Caki2 (cell line): Measurements from ENCODE around the gene PBXIP1. TPM values are rescaled to one million over a fixed set of nuclear protein-coding genes. Genes with fewer than 3 reads are reported as not detected.
"Not testable (repeated sequence)": the region's sequence is repeated elsewhere in the genome, so short reads cannot be mapped to it uniquely, and the experiment has no call there.

Source experiments
- DNase-seq: peaks from one replicate; pipeline ENCODE4 v3.0.0-alpha.2; 2015; ENCODE audit warnings: low read depth
- in situ Hi-C: cut with HindIII; loops from 2 replicates; pipeline ENCODE4 v1.10.0; 2016; ENCODE audit warnings: low sequenced_read_pairs, low pct_unique_long_range_greater_than_20kb, mixed read lengths
- total RNA-seq: library from RNA; depleted of rRNA; stranded (reverse); fragments of >200 nt; shearing (Covaris generic); gene quantifications from 2 replicates; pipeline ENCODE4 v1.2.3, GENCODE V29; 2014; ENCODE audit warnings: low replicate concordance

Gene PBXIP1
- total RNA-seq, 1 experiment from 2014 or later, result 33.0 TPM

DNA sequence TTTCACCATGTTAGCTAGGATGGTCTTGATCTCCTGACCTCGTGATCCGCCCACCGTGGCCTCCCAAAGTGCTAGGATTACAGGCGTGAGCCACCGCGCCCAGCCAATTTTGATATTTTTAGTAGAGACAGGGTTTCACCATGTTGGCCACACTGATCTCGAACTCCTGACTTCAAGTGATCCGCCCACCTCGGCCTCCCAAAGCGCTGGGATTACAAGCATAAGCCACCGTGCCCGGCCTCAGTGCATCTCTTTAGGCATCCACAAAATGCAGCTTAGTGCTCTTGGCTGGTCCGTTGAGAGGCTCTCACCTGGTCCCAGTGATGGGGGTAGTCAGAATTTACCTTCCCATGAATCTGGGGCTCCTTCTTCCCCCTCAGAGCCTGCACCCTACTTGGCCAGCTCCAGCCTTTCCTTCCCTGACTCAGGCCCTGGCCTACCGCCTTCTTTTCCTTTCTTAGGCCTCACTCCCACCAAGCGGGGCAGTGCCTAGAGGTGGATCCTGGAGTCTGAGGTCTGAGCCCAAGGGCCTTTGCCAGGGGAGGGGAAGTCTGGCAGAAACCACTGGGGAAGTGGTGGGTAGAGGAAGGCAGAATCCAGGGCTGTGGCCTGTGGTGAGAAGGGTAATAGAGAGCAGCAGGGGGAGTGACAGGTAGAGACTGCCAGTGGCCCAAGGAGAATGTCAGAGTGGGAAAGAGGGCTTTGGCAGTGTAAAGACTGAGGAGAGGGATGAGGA lies 41.2 kb upstream of the PBXIP1 start:
- in situ Hi-C loops, result no loop called here

GRCh38 chr1:154995301-154995983 lies 39.5 kb upstream of the PBXIP1 start:
- in situ Hi-C loops, result not testable (repeated sequence)
- DNase-seq, result peak; percentile 67

More for the DNA sequence above, 41.2 kb upstream of the PBXIP1 start:
- no peak for DNase-seq

GRCh38 chr1:154994591-154994990 lies 38.7 kb upstream of the PBXIP1 start:
- no peak for DNase-seq
- in situ Hi-C loops, result no loop called here

- no peak for DNase-seq
- in situ Hi-C loops, result no loop called here
Observed at GRCh38 chr1:154994269-154994587, 38.3 kb upstream of the PBXIP1 start.

DNA sequence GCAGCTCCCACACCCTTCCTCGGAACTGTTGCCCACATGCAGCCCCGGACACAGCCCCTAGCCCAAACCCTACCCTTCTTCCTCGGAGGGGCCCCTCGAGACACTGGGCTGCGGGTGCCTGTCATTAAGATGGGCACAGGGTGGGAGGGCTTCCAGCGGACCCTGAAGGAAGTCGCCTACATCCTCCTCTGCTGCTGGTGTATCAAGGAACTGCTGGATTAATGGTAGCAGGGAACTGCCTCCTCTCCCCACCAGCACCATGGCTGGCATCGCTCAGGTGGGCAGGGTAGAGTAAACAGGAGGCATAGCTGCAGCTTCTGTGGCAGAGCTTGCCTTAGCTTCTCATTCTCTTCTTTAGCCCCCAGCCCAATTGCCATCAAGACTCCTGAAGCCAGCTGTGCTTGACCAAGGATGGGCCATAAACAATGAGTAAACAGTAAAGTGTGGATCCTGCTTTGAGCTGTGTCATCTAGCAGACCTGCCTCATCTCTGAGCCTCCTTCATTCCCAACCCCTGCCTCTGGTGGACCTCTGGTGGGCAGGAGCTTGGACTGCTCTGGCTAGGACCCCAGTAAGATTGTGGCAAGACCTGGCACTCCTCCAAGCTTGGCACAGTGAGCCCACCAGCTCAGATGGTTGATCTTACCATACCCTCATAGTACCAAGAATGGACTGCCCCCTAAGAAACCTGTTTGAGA lies 37.8 kb upstream of the PBXIP1 start, which contains the start of gene LENEP:
Gene LENEP, plus strand, starts transcription at position 15 of the 697 bp plus-strand sequence. Its CDS starts 22 bp downstream, at position 37.
- no peak for DNase-seq
- in situ Hi-C loops, result no loop called here

- DNase-seq, result peak; percentile 52
- in situ Hi-C loops, result no loop called here
Observed at GRCh38 chr1:154992721-154993571, 37.0 kb upstream of the PBXIP1 start.

DNA sequence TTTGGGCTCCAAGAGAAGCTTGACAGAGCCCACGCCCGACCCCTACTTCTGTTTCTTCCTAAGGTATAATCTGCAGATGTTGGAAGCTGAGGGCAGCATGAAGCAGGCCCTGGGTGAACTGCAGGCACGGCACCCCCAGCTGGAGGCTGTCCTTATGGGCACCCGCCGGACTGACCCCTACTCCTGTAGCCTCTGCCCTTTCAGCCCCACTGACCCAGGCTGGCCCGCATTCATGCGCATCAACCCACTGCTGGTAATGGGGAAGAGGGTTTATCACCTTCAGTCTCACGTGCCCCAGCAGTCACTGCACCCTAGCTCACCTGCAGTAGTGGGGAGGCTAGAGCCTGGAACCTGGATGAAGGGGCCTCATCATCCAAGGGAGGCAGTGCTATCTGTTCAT lies 34.4 kb upstream of the PBXIP1 start:
- in situ Hi-C loops, result no loop called here

GRCh38 chr1:154989195-154989860 lies 33.4 kb upstream of the PBXIP1 start:
- no peak for DNase-seq

More for the DNA sequence above, 34.4 kb upstream of the PBXIP1 start:
- DNase-seq, result no peak

GRCh38 chr1:154988058-154988954 lies 32.4 kb upstream of the PBXIP1 start:
- no peak for DNase-seq

More at GRCh38 chr1:154989195-154989860, 33.4 kb upstream of the PBXIP1 start:
- in situ Hi-C loops, result no loop called here

GRCh38 chr1:154987326-154987725 lies 31.4 kb upstream of the PBXIP1 start:
- in situ Hi-C loops, result no loop called here

More at GRCh38 chr1:154988058-154988954, 32.4 kb upstream of the PBXIP1 start:
- in situ Hi-C loops, result no loop called here

DNA sequence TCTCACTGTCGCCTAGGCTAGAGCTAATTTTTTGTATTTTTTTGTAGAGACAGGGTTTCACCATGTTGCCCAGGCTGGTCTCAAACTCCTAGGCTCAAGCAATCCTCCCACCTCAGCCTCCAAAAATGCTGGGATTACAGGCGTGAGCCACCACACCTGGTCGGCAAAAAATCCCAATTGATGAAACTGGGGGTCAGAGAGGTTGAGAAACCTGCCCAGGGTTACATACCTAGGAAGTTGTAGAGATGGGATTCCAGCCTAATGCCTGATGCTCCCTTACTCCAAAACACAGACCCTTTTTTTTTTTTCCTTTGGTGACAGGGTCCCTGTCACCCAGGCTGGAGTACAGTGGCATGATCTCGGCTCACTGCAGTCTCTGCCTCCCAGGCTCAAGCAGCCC lies 30.8 kb upstream of the PBXIP1 start:
- DNase-seq, in situ Hi-C loops: not testable (repeated sequence)

More at GRCh38 chr1:154987326-154987725, 31.4 kb upstream of the PBXIP1 start:
- DNase-seq, result no peak

- in situ Hi-C loops, result no loop called here
- DNase-seq, result no peak
Observed at GRCh38 chr1:154983776-154984466, 28.0 kb upstream of the PBXIP1 start.

DNA sequence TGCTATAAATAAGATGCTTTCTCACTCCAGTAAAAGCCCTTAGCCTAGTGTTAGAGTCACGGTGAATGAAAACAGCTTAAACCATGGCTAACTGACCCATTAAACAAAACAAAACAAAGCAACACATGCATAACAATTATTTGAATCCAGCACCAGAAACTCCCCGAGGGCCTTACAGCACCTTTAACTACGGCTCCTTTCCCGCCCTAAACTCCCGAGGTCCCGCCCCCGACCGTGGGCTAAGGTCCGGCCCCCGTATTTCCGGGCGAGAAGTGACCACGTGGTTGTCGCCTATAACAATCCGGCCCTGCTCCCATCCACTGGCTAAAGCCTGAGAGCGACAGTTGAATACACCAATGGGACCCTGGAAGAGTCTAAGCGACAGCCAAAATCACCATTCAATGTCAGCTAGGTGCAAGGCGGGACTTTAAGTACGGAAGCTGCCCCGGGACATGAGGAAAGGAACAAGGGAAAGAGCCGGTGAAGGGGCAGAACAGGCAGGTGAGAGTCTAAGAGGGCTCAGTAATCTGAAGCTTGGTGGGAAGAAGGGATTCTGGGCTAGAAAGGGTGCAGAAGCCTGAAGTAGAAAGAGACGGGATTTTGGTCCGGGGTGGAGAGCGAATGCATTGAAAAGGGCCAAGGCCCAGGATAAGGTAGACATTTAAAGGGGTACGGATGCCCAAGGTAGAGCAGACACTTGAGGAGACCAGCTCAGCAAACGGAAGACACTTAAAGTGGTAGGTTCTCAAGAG lies 27.2 kb upstream of the PBXIP1 start, which contains the start of gene FLAD1:
Gene FLAD1, plus strand, starts transcription at position 448 of the 752 bp plus-strand sequence. CDS start 351 bp downstream, outside the sequence.
- DNase-seq, result peak; percentile 99
- in situ Hi-C loops, result no loop called here

DNA sequence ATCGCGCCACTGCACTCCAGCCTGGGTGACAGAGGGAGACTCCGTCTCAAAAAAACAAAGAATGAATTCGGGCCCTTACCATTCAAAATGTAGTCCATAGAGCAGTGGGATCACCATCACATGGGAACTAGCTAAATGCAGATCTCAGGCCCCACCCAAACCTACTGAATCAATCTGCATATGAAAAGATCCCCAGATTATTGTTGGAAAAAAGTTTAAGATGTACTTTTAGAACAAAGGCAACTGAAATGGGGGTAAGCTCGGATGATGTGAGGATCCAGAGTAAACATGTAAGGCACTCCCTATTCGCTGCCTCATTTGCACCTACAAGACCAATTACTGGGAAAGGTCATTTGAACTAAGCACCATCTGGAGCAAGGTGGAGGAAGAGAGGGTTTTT lies 26.4 kb upstream of the PBXIP1 start:
- peak; percentile 25 for DNase-seq
- in situ Hi-C loops, result no loop called here

DNA sequence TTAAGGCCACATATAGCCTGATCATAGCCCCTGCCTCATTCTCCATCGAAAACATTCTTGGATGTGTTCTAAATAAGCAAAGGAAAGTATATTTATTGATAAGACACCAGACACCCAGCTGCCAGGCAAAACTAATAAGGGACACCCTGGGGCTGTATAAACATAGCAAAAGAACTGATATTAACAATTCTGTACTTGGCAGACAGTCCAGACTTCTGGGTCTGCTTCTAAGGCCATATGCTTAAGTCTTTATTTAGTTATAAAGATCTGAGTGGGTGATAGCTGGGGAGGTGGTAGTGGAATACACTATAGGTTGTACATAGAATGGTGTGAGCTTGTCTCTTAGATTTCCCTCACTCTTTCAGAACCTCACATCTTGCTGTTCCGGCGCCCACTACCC lies 22.5 kb upstream of the PBXIP1 start:
- DNase-seq, result no peak
- in situ Hi-C loops, result no loop called here
